HEK293 (cell line): ENCODE measurements around the gene COL11A2.

Experiments used
- CTCF ChIA-PET: fragments of 350-600 bp; formaldehyde crosslinking; extraction: SDS; loops from one replicate; lab custom pipeline; 2021; ENCODE audit warnings: antibody characterized with exemption; lab: Yijun Ruan, JAX
- POLR2A ChIA-PET: fragments of 300-600 bp; formaldehyde crosslinking; extraction: SDS; loops from one replicate; lab custom pipeline; 2020; ENCODE audit warnings: antibody characterized with exemption, inconsistent platforms; lab: Yijun Ruan, JAX
- H3K27ac ChIP-seq: fragments of 200-500 bp; sonication (Bioruptor generic); 2 replicates; pipeline ENCODE4 v1.5.1; 2014; ENCODE audit warnings: low read depth, low read length, control low read depth, inconsistent platforms; ENCODE audit errors: extremely low read depth
- H3K36me3 ChIP-seq, 2 experiments: fragments of 200-500 bp in 1 of 2; sonication (Bioruptor generic) in 1 of 2; 1 replicate in 1 of 2; 2 replicates in 1 of 2; pipeline ENCODE4 v1.5.1; 2014 to 2017; ENCODE audit warnings: inconsistent platforms in 2 of 2, low read length in 2 of 2; ENCODE audit not compliant: control insufficient read depth in 2 of 2, insufficient read depth in 1 of 2
- H3K4me1 ChIP-seq: fragments of 200-500 bp; sonication (Bioruptor generic); 2 replicates; pipeline ENCODE4 v1.5.1; 2014; ENCODE audit warnings: mild to moderate bottlenecking, low read length, inconsistent platforms; ENCODE audit not compliant: control insufficient read depth, insufficient read depth
- H3K4me3 ChIP-seq: 2 replicates; pipeline ENCODE4 v1.5.1; 2011; ENCODE audit warnings: low read depth, mild to moderate bottlenecking, control low read depth, low read length, moderate library complexity
- H3K9me3 ChIP-seq: fragments of 200-500 bp; sonication (Bioruptor generic); 2 replicates; pipeline ENCODE4 v1.5.1; 2014; ENCODE audit warnings: low read depth, low read length, inconsistent platforms; ENCODE audit not compliant: control insufficient read depth, insufficient read depth
- BCL6B ChIP-seq: fragments of 450-650 bp; formaldehyde crosslinking; IDR thresholded peaks from 2 replicates; pipeline ENCODE4 v1.5.1; 2017; ENCODE audit warnings: missing biosample characterization, missing genetic modification characterization
- CTCF ChIP-seq: fragments of 450-650 bp; formaldehyde crosslinking; IDR thresholded peaks from 2 replicates; pipeline ENCODE4 v1.5.1; 2016; ENCODE audit warnings: missing biosample characterization, missing genetic modification characterization
- GLIS2 ChIP-seq: fragments of 450-650 bp; formaldehyde crosslinking; IDR thresholded peaks from 2 replicates; pipeline ENCODE4 v1.5.1; 2016; ENCODE audit warnings: missing biosample characterization, missing genetic modification characterization
- HOXC10 ChIP-seq: sonication (generic); formaldehyde crosslinking; IDR thresholded peaks from 2 replicates; pipeline ENCODE4 v1.8.1; 2023; ENCODE audit warnings: mild to moderate bottlenecking, missing genetic modification reagents
- IKZF3 ChIP-seq: fragments of 450-650 bp; IDR thresholded peaks from 2 replicates; pipeline ENCODE4 v1.5.0; 2018; ENCODE audit warnings: missing biosample characterization, mild to moderate bottlenecking, missing genetic modification characterization, moderate library complexity
- PATZ1 ChIP-seq: fragments of 450-650 bp; formaldehyde crosslinking; IDR thresholded peaks from 2 replicates; pipeline ENCODE4 v1.5.1; 2016; ENCODE audit warnings: missing biosample characterization, missing genetic modification characterization
- YY2 ChIP-seq: fragments of 450-650 bp; formaldehyde crosslinking; IDR thresholded peaks from 2 replicates; pipeline ENCODE4 v1.5.1; 2016; ENCODE audit warnings: missing biosample characterization, missing genetic modification characterization
- ZBTB48 ChIP-seq: fragments of 450-650 bp; formaldehyde crosslinking; IDR thresholded peaks from 2 replicates; pipeline ENCODE4 v1.5.1; 2016; ENCODE audit warnings: missing biosample characterization, missing genetic modification characterization
- ZBTB49 ChIP-seq: fragments of 450-650 bp; formaldehyde crosslinking; IDR thresholded peaks from 2 replicates; pipeline ENCODE4 v1.5.1; 2016; ENCODE audit warnings: missing biosample characterization, missing genetic modification characterization, low read depth
- ZNF16 ChIP-seq: fragments of 450-650 bp; formaldehyde crosslinking; IDR thresholded peaks from 2 replicates; pipeline ENCODE4 v1.5.1; 2016; ENCODE audit warnings: low read depth, missing biosample characterization, missing genetic modification characterization
- ZNF184 ChIP-seq: fragments of 450-650 bp; IDR thresholded peaks from 2 replicates; pipeline ENCODE4 v1.5.1; 2018; ENCODE audit warnings: missing biosample characterization, mild to moderate bottlenecking, missing genetic modification characterization
- ZNF221 ChIP-seq: fragments of 450-650 bp; formaldehyde crosslinking; IDR thresholded peaks from 2 replicates; pipeline ENCODE4 v1.5.1; 2017; ENCODE audit warnings: missing biosample characterization, missing genetic modification characterization, borderline replicate concordance
- ZNF23 ChIP-seq: fragments of 450-650 bp; formaldehyde crosslinking; IDR thresholded peaks from 2 replicates; pipeline ENCODE4 v1.5.1; 2016; ENCODE audit warnings: missing biosample characterization, missing genetic modification characterization, borderline replicate concordance
- ZNF335 ChIP-seq: fragments of 450-650 bp; formaldehyde crosslinking; conservative IDR thresholded peaks from 2 replicates; pipeline ENCODE4 v1.5.1; 2016; ENCODE audit warnings: missing biosample characterization, missing genetic modification characterization
- ZNF404 ChIP-seq: fragments of 450-650 bp; formaldehyde crosslinking; IDR thresholded peaks from 2 replicates; pipeline ENCODE4 v1.5.1; 2017; ENCODE audit warnings: missing biosample characterization, missing genetic modification characterization
- ZNF423 ChIP-seq: fragments of 450-650 bp; formaldehyde crosslinking; IDR thresholded peaks from 2 replicates; pipeline ENCODE4 v1.5.1; 2016; ENCODE audit warnings: missing biosample characterization, missing genetic modification characterization
- ZNF488 ChIP-seq: fragments of 450-650 bp; formaldehyde crosslinking; IDR thresholded peaks from 2 replicates; pipeline ENCODE4 v1.5.1; 2016; ENCODE audit warnings: missing biosample characterization, missing genetic modification characterization
- ZNF558 ChIP-seq: fragments of 450-650 bp; formaldehyde crosslinking; IDR thresholded peaks from 2 replicates; pipeline ENCODE4 v1.5.1; 2016; ENCODE audit warnings: missing biosample characterization, missing genetic modification characterization
- ZNF596 ChIP-seq: fragments of 450-650 bp; IDR thresholded peaks from 2 replicates; pipeline ENCODE4 v1.5.0; 2018; ENCODE audit warnings: missing biosample characterization, mild to moderate bottlenecking, missing genetic modification characterization, moderate library complexity
- ZNF624 ChIP-seq: fragments of 450-650 bp; formaldehyde crosslinking; IDR thresholded peaks from 2 replicates; pipeline ENCODE4 v1.5.1; 2017; ENCODE audit warnings: missing biosample characterization, missing genetic modification characterization
- ZNF629 ChIP-seq: fragments of 450-650 bp; formaldehyde crosslinking; IDR thresholded peaks from 2 replicates; pipeline ENCODE4 v1.5.1; 2017; ENCODE audit warnings: missing biosample characterization, missing genetic modification characterization
- ZNF660 ChIP-seq: fragments of 450-650 bp; IDR thresholded peaks from 2 replicates; pipeline ENCODE4 v1.5.1; 2018; ENCODE audit warnings: missing biosample characterization, mild to moderate bottlenecking, missing genetic modification characterization
- ZNF768 ChIP-seq: fragments of 450-650 bp; formaldehyde crosslinking; IDR thresholded peaks from 2 replicates; pipeline ENCODE4 v1.5.1; 2018; ENCODE audit warnings: missing biosample characterization, mild to moderate bottlenecking, missing genetic modification characterization
- ZNF830 ChIP-seq: fragments of 450-650 bp; IDR thresholded peaks from 2 replicates; pipeline ENCODE4 v1.5.0; 2018; ENCODE audit warnings: missing biosample characterization, missing genetic modification characterization, low read depth, mild to moderate bottlenecking, moderate library complexity

The COL11A2 gene

GRCh38 chr6:33211136-33211535, 18.9 kb upstream of the COL11A2 start (continued):
- TF ChIP-seq CTCF (tag by site-specific recombination): no peak
- no peak for TF ChIP-seq ZNF596 (tag by site-specific recombination)
- TF ChIP-seq ZNF404: no peak

- H3K9me3 ChIP-seq: no peaks in the 10 kb centered on the region
- peaks cover 11 to 26% of the 10 kb centered on the region in 2 experiments; a peak in 2 of 3 replicates for H3K36me3 ChIP-seq
- H3K4me1 ChIP-seq: peaks cover 17% of the 10 kb centered on the region
- POLR2A ChIA-PET: interaction anchor here (2.5 to 2.8 kb wide), 2 partner anchors 39 to 238 kb away, joined by 23 to 25 read pairs; no protein-coding TSS in a partner anchor
- H3K4me3 ChIP-seq: no peak overlapping the region
- H3K27ac ChIP-seq: no peak overlapping the region
- CTCF ChIA-PET: interaction anchor here (0.7 to 3.9 kb wide), 3 partner anchors 29 to 255 kb away, joined by 3 to 30 read pairs (median 4); no protein-coding TSS in a partner anchor
- TF ChIP-seq ZNF624 (tag by site-specific recombination): no peak
- no peak for TF ChIP-seq ZNF221 (tag by site-specific recombination)
- TF ChIP-seq ZNF660 (tag by site-specific recombination): no peak
- no peak for TF ChIP-seq YY2 (tag by site-specific recombination)
- no peak for TF ChIP-seq ZBTB49 (tag by site-specific recombination)
- no peak for TF ChIP-seq ZNF16 (tag by site-specific recombination)
- TF ChIP-seq ZNF23 (tag by site-specific recombination): no peak
- TF ChIP-seq ZNF629 (tag by site-specific recombination): no peak
- no peak for TF ChIP-seq BCL6B
- no peak for TF ChIP-seq HOXC10 (CRISPR knock-in tag)
- TF ChIP-seq IKZF3: no peak
- TF ChIP-seq ZNF423 (tag by site-specific recombination): no peak
- TF ChIP-seq ZNF558 (tag by site-specific recombination): no peak
These were observed 17.6 kb upstream of the COL11A2 start for GRCh38 chr6:33209856-33210255.

- POLR2A ChIA-PET: interaction anchor here (0.5 to 2.8 kb wide), 26 partner anchors 8 to 383 kb away, joined by 3 to 25 read pairs (median 6); partner anchors contain the start of genes B3GALT4, RPS18, RXRB and SLC39A7
- Histone ChIP-seq H3K27ac (peak within 1 kb of the TSS; percentile 95), H3K4me1 (peaks cover 21% of the 10 kb centered on the region), H3K4me3 (peak within 1 kb of the TSS; percentile 88), H3K36me3 (peaks cover 11 to 34% of the 10 kb centered on the region in 2 experiments; a peak in 2 of 3 replicates), H3K9me3 (no peaks in the 10 kb centered on the region)
- CTCF ChIA-PET: interaction anchor here (0.7 to 3.9 kb wide), 6 partner anchors 10 to 48 kb away, joined by 3 to 30 read pairs (median 4); no protein-coding TSS in a partner anchor
- TF ChIP-seq ZNF768 (tag by site-specific recombination) (no peak), ZNF488 (tag by site-specific recombination) (no peak), ZNF23 (tag by site-specific recombination) (no peak), ZNF184 (0 out of 2 replicates have a peak, but pooled peaks have one; percentile 48), PATZ1 (peak; percentile 97), ZBTB48 (tag by site-specific recombination) (peak; percentile 57; the same call in 1 of the 2 replicates), GLIS2 (tag by site-specific recombination) (peak; percentile 92), ZNF335 (tag by site-specific recombination) (peak; percentile 86), ZNF830 (no peak)
These were observed 16.1 kb upstream of the COL11A2 start, which contains the start of gene RING1 for GRCh38 chr6:33208091-33208967. TSS of gene RING1 (plus strand) at chr6:33208500. CDS start at chr6:33208823, 323 bp downstream.
